H1 (cell line): Measurements from ENCODE around the gene SNX20. TPM values are rescaled to one million over a fixed set of nuclear protein-coding genes. Genes with fewer than 3 reads are reported as not detected.

Experiments used
- ATF3 ChIP-seq: IDR thresholded peaks from 2 replicates; pipeline ENCODE4 v1.6.1; 2011; ENCODE audit warnings: low read depth, mild to moderate bottlenecking, low read length; ENCODE audit not compliant: insufficient read depth
- CBX8 ChIP-seq: fragments of 300-800, 300-1000 bp; sonication (generic); IDR thresholded peaks from 2 replicates; pipeline ENCODE4 v1.7.1; 2016; ENCODE audit warnings: low read depth, low read length, borderline replicate concordance
- EGR1 ChIP-seq: IDR thresholded peaks from 2 replicates; pipeline ENCODE4 v1.6.1; 2011; ENCODE audit warnings: low read depth, low read length, borderline replicate concordance
- EZH2 ChIP-seq: fragments of 200-600 bp; sonication (generic); IDR thresholded peaks from 2 replicates; pipeline ENCODE4 v1.7.1; 2012; ENCODE audit warnings: low read depth, mild to moderate bottlenecking, moderate library complexity, low read length, inconsistent platforms; ENCODE audit not compliant: severe bottlenecking
- FOSL1 ChIP-seq: IDR thresholded peaks from 2 replicates; pipeline ENCODE4 v1.6.1; 2011; ENCODE audit warnings: mild to moderate bottlenecking, low read depth, low read length, moderate library complexity; ENCODE audit not compliant: insufficient read depth
- GABPA ChIP-seq: IDR thresholded peaks from 2 replicates; pipeline ENCODE4 v1.6.1; 2011; ENCODE audit warnings: mild to moderate bottlenecking, low read length, moderate library complexity, borderline replicate concordance; ENCODE audit not compliant: insufficient read depth
- KDM4A ChIP-seq: IDR thresholded peaks from one replicate; pipeline ENCODE4 v1.7.1; 2012; ENCODE audit warnings: low read depth, mild to moderate bottlenecking, moderate library complexity, low read length, inconsistent platforms; ENCODE audit not compliant: severe bottlenecking
- NANOG ChIP-seq: IDR thresholded peaks from 2 replicates; pipeline ENCODE4 v1.6.1; 2011; ENCODE audit warnings: low read length, low read depth, mild to moderate bottlenecking, inconsistent platforms; ENCODE audit not compliant: insufficient read depth, poor library complexity, severe bottlenecking
- USF2 ChIP-seq: IDR thresholded peaks from 2 replicates; pipeline ENCODE4 v1.6.1; 2011; ENCODE audit warnings: low read length, improper control_type of control experiment
- polyA plus RNA-seq, 7 experiments: library from polyadenylated mRNA; depleted of rRNA in 3 of 7; stranded (reverse) in 5 of 7; unstranded in 2 of 7; fragments of >200 nt in 5 of 7; fragments of 200-250 nt in 2 of 7; gene quantifications; 1 replicate in 5 of 7; 2 replicates in 1 of 7; 4 replicates in 1 of 7; pipeline versions ENCODE4 v1.2.1 to v1.2.3, GENCODE V29; 2011 to 2013; ENCODE audit warnings: missing spikeins in 2 of 7, mixed read lengths in 2 of 7
- total RNA-seq: library from RNA; stranded (reverse); fragmentation: NEBNext Ultra II Directional; extraction: Animal tissue kit (Norgen Biotek cat#: 25700); gene quantifications from 2 replicates; pipeline ENCODE4 v1.2.1, GENCODE V29; 2021
- TF ChIP-seq, protein P1 (sequence below): IDR thresholded peaks from 2 replicates; pipeline ENCODE4 v1.6.1; 2012; ENCODE audit warnings: inconsistent platforms

Gene SNX20
- total and polyA plus RNA-seq, 2 of the 8 experiments (the other 6 are each of a cell fraction or from before 2014, with no cell fraction given), result not detected

DNA sequence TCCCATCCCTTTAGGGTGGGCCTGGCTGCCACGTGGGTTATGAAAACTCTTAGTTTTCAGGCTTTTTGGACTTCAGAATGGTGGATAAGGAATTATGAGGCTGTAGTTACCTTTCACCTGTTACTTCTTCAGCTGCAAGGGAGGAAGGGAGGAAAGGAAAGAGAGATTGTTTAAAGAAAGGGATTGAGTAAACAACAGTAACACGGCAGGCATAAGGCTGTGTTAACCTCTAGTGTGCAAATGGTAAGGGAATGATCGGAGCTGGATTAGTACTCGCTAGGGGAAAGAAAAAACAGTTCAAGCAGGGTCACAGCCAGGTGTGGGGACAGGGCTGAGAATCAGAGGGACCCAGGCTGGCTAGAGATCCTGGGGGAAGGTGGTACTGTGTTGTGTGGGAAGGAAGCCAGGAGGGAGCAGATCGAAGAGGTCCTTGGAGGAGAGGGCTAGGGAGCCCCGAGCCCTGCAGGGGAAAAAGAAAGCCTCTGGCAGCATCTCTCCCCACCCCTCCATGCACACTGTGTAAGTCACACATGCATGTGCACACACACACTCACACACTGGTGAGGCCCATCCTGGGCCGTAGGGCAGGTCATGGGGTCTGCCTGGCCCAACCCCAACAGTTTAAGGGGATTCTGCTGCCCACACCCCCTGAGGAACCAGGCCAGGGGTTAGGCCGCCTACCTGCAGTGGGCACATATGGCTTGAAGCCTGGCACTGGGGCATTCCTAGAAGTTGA is 49.7 kb downstream of the SNX20 start (continued):
- TF ChIP-seq ATF3 (no peak), GABPA (no peak), NANOG (no peak), USF2 (no peak), EZH2 (no peak), KDM4A (no peak), EGR1 (no peak), FOSL1 (no peak), CBX8 (no peak)
- TF ChIP-seq, protein P1, sequence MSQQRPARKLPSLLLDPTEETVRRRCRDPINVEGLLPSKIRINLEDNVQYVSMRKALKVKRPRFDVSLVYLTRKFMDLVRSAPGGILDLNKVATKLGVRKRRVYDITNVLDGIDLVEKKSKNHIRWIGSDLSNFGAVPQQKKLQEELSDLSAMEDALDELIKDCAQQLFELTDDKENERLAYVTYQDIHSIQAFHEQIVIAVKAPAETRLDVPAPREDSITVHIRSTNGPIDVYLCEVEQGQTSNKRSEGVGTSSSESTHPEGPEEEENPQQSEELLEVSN, result no peak
